HFFc6 (cell line): ENCODE data around the gene RTL5. TPM values are rescaled to one million over a fixed set of nuclear protein-coding genes. Genes with fewer than 3 reads are reported as not detected.

Experiments used
- DNase-seq: peaks from one replicate; pipeline ENCODE4 v3.0.0-alpha.2; 2018
- H3K27ac Mint-ChIP-seq: 2 replicates; pipeline ENCODE4 v1.8.0; 2020; ENCODE audit warnings: mild to moderate bottlenecking, mixed read lengths
- H3K27me3 Mint-ChIP-seq: 2 replicates; pipeline ENCODE4 v1.8.0; 2021; ENCODE audit warnings: mild to moderate bottlenecking, moderate library complexity, mixed read lengths; ENCODE audit not compliant: insufficient read depth
- H3K36me3 Mint-ChIP-seq: 2 replicates; pipeline ENCODE4 v1.8.0; 2021; ENCODE audit warnings: low read depth, mixed read lengths
- H3K4me1 Mint-ChIP-seq: 2 replicates; pipeline ENCODE4 v1.8.0; 2020; ENCODE audit warnings: low read depth, mixed read lengths
- H3K4me3 Mint-ChIP-seq: 2 replicates; pipeline ENCODE4 v1.8.0; 2020; ENCODE audit warnings: mild to moderate bottlenecking, moderate library complexity, mixed read lengths
- H3K9me3 Mint-ChIP-seq: 2 replicates; pipeline ENCODE4 v1.8.0; 2020; ENCODE audit warnings: mild to moderate bottlenecking, mixed read lengths
- total RNA-seq, 6 experiments: library from RNA; stranded (reverse); fragmentation: NEBNext Ultra II Directional; extraction: Animal tissue kit (Norgen Biotek cat#: 25700); gene quantifications; 2 replicates in 1 of 6; 3 replicates in 5 of 6; pipeline ENCODE4 v1.2.3, GENCODE V29; 2021
- TF ChIP-seq, protein P1 (sequence below): fragments of 200-600 bp; sonication (generic); IDR thresholded peaks from 2 replicates; pipeline ENCODE4 v1.5.0; 2021; ENCODE audit warnings: antibody characterized with exemption, mild to moderate bottlenecking

Gene RTL5
- total RNA-seq, 6 experiments from 2014 or later: 1.5 to 2.0 (median 1.9) TPM

DNA sequence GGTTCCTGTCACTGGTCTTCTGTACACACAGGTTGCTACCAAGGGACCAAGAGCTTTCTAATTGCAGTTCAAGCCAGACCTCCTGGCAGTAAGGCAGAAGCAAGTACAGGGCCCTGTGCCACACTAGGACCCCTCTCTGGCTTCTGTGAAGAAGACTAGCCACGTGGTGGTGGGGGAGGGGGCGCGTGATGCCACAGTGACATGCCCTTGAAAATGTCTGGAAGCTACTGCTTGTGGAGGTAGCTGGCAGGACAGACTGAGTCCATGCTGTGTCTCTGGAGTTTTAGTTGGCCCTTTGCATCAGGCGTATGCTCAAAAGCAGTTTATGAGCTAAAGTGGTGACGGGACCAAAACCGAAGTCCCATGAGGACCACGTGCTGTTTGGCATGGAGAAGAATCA, 50.9 kb downstream of the RTL5 start:
- no peak overlapping the region for H3K4me3 Mint-ChIP-seq
- peaks cover 10% of the 10 kb centered on the region for H3K27me3 Mint-ChIP-seq
- H3K27ac Mint-ChIP-seq: no peak overlapping the region
- H3K36me3 Mint-ChIP-seq: no peaks in the 10 kb centered on the region
- DNase-seq: no peak
- no peaks in the 10 kb centered on the region for H3K9me3 Mint-ChIP-seq
- no peaks in the 10 kb centered on the region for H3K4me1 Mint-ChIP-seq
- TF ChIP-seq, protein P1, sequence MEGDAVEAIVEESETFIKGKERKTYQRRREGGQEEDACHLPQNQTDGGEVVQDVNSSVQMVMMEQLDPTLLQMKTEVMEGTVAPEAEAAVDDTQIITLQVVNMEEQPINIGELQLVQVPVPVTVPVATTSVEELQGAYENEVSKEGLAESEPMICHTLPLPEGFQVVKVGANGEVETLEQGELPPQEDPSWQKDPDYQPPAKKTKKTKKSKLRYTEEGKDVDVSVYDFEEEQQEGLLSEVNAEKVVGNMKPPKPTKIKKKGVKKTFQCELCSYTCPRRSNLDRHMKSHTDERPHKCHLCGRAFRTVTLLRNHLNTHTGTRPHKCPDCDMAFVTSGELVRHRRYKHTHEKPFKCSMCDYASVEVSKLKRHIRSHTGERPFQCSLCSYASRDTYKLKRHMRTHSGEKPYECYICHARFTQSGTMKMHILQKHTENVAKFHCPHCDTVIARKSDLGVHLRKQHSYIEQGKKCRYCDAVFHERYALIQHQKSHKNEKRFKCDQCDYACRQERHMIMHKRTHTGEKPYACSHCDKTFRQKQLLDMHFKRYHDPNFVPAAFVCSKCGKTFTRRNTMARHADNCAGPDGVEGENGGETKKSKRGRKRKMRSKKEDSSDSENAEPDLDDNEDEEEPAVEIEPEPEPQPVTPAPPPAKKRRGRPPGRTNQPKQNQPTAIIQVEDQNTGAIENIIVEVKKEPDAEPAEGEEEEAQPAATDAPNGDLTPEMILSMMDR: no peak

GRCh38 chrX:72080150-72080549, 51.6 kb downstream of the RTL5 start:
- Mint-ChIP-seq H3K27me3 (peaks cover 11% of the 10 kb centered on the region), H3K4me1 (no peaks in the 10 kb centered on the region), H3K36me3 (no peaks in the 10 kb centered on the region), H3K27ac (no peak overlapping the region), H3K9me3 (no peaks in the 10 kb centered on the region), H3K4me3 (no peak overlapping the region)
- DNase-seq: no peak
- TF ChIP-seq, protein P1: no peak

GRCh38 chrX:72079607-72080006, 52.1 kb downstream of the RTL5 start:
- H3K9me3 Mint-ChIP-seq: no peaks in the 10 kb centered on the region
- TF ChIP-seq, protein P1: no peak
- H3K27ac Mint-ChIP-seq: no peak overlapping the region
- H3K27me3 Mint-ChIP-seq: peaks cover 11% of the 10 kb centered on the region
- H3K4me1 Mint-ChIP-seq: no peaks in the 10 kb centered on the region
- no peaks in the 10 kb centered on the region for H3K36me3 Mint-ChIP-seq
- H3K4me3 Mint-ChIP-seq: no peak overlapping the region
- DNase-seq: no peak

DNA sequence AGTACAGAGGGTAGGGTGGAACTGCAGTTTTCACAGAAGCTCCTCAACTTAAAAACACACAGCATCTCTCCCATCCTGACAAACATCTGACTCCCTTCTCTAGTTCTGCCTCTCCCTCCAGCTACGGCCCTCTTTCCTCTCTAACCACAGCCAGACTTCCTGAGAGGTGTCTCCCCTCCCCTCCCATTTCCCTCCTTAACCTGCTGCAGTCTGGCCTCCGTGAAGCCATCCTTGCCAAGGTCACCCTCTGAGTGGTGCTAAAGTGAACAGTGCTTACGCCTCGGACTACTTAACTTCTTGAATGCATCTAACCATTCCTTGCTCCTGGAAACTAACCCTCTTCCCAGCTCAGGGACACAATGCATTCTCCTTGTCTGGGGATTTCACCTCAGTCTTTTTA, 53.3 kb downstream of the RTL5 start:
- Mint-ChIP-seq H3K9me3 (no peaks in the 10 kb centered on the region), H3K4me1 (no peaks in the 10 kb centered on the region), H3K27ac (no peak overlapping the region), H3K4me3 (no peak overlapping the region), H3K27me3 (peaks cover 11% of the 10 kb centered on the region), H3K36me3 (no peaks in the 10 kb centered on the region)
- no peak for DNase-seq
- TF ChIP-seq, protein P1: no peak

Other genes starting within 250 kb of the RTL5 start
- gene NHSL2, start 221.1 kb downstream of the RTL5 start, total RNA-seq: 1 to 10 TPM in 1 of 6 experiments, under 1 TPM in 5; 0.28 to 1.1 (median 0.52) TPM
- gene PIN4, start 49.8 kb upstream of the RTL5 start, total RNA-seq: 1 to 10 TPM; 3.0 to 6.7 (median 4.4) TPM
- 1 to 10 TPM; 3.1 to 7.2 (median 6.6) TPM for gene ERCC6L, start 107.1 kb upstream of the RTL5 start, total RNA-seq
- gene RPS4X, start 145.3 kb upstream of the RTL5 start, total RNA-seq: 100 to 1,000 TPM; 572 to 721 (median 650) TPM
- under 1 TPM in 2 of 6 experiments, not detected in 4; 0.27 to 0.55 TPM for gene CITED1, start 174.0 kb upstream of the RTL5 start, total RNA-seq